GM06990 (cell line): Measurements from ENCODE around the gene SALL2.
A peak's percentile ranks its signal among the peaks of the same experiment; 100 is the strongest.

Experiments
- DNase-seq: peaks from one replicate; pipeline ENCODE4 v3.0.0-alpha.2; 2011; ENCODE audit not compliant: insufficient read length; ENCODE audit errors: extremely low read depth
- H3K27me3 ChIP-seq: replicated peaks from 2 replicates; pipeline ENCODE4 v1.6.0; 2011; ENCODE audit warnings: low read length; ENCODE audit not compliant: control insufficient read depth, insufficient read depth
- H3K36me3 ChIP-seq: 2 replicates; pipeline ENCODE4 v1.5.1; 2011; ENCODE audit warnings: low read length; ENCODE audit not compliant: control insufficient read depth, insufficient read depth
- H3K4me3 ChIP-seq: replicated peaks from 2 replicates; pipeline ENCODE4 v1.5.1; 2011; ENCODE audit warnings: low read depth, mild to moderate bottlenecking, control low read depth, low read length
- TF ChIP-seq, protein P1 (sequence below): IDR thresholded peaks from 2 replicates; pipeline ENCODE4 v1.5.1; 2011; ENCODE audit warnings: low read length, control low read depth, mild to moderate bottlenecking, inconsistent platforms; ENCODE audit not compliant: insufficient read depth, poor library complexity, severe bottlenecking

SALL2 gene

DNA sequence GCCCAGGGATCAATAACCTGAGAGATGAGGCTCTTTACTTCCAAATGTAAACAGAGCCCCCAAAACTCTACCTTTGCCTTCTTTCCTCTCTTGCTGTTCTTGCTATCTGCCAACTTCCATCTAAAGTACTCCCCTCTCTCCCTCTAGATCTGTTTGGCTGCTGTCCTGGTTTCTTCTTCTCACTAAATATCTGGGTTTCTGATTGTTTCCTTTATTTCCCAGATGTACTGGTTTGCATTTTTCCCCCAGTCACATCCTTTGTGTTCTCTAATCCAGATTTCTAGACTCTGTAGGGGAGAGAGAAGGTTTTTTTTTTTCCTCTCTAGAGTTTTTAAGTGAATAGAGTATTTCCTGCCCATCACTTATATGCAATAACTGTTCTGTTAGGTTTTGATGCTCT lies 7.1 kb upstream of the SALL2 start:
- Histone ChIP-seq H3K27me3 (peaks cover 5% of the 10 kb centered on the region), H3K4me3 (no peak overlapping the region), H3K36me3 (no peaks in the 10 kb centered on the region)
- no peak for DNase-seq
- TF ChIP-seq, protein P1, sequence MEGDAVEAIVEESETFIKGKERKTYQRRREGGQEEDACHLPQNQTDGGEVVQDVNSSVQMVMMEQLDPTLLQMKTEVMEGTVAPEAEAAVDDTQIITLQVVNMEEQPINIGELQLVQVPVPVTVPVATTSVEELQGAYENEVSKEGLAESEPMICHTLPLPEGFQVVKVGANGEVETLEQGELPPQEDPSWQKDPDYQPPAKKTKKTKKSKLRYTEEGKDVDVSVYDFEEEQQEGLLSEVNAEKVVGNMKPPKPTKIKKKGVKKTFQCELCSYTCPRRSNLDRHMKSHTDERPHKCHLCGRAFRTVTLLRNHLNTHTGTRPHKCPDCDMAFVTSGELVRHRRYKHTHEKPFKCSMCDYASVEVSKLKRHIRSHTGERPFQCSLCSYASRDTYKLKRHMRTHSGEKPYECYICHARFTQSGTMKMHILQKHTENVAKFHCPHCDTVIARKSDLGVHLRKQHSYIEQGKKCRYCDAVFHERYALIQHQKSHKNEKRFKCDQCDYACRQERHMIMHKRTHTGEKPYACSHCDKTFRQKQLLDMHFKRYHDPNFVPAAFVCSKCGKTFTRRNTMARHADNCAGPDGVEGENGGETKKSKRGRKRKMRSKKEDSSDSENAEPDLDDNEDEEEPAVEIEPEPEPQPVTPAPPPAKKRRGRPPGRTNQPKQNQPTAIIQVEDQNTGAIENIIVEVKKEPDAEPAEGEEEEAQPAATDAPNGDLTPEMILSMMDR: no peak

DNA sequence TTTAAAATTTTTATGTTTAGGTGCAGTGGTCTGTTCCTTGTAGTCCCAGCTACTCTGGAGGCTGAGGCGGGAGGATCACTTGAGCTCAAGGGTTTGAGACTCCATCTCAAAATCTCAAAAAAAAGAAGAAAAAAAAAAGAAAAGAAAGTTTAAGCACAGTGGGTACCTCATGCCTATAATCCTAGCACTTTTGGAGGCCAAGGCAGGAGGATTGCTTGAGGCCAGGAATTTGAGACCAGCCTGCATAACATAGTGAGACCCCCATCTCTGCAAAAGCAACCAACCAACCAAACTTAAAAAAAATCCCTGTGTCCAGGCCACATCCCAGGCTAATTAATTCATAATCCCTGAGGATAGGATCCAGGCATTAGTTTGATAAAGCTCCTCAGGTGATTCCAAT lies 3.4 kb upstream of the SALL2 start:
- H3K36me3 ChIP-seq: no peaks in the 10 kb centered on the region
- DNase-seq: no peak
- TF ChIP-seq, protein P1: no peak
- no peaks in the 10 kb centered on the region for H3K27me3 ChIP-seq
- no peak overlapping the region for H3K4me3 ChIP-seq

DNA sequence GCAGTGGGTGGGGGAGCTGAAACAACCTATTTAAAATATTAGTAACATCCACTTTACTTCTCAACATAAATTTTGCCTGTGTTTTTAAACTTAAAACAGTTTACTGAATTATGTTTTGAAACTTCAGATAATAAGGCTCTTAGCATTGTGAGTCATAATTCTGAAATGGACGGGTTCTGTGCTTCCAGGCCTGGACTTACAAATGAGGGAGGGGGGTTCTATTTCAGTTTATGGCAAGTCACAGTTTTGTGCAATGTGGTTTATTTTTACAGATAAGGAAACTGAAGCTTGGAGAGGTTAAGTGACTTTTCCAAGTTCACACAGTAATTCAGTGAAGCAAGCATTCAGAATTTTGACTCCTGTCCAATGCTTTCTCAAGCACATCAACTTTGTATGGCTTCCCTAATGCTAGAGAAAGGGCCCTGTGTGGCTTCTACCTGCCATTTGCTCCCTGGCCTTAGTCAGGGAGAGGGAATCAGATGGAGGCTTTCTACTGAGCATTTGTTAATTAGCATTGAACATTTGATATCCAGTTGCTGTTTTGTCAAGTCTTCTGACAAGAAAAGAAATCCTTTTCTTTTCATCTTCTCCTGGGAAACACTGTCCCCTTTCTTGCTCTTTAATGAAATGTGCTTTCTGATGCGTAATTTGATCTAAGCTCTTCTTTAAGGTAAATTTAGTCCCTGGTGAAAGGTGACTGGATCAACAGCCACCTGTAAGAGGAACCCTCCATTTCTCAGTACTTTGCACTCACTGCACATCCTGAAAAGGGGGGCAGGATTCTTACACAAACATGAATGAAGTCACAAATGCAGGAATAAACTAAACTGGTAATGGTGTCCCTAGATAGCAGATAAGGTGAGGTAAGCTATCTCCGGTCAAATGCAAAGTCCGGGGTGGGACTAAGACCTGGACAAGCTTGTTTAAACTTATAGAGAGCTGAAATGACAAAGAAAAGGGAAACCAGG lies 2.5 kb upstream of the SALL2 start:
- H3K36me3 ChIP-seq: no peaks in the 10 kb centered on the region
- TF ChIP-seq, protein P1: no peak
- DNase-seq: no peak
- H3K4me3 ChIP-seq: no peak overlapping the region
- no peaks in the 10 kb centered on the region for H3K27me3 ChIP-seq

DNA sequence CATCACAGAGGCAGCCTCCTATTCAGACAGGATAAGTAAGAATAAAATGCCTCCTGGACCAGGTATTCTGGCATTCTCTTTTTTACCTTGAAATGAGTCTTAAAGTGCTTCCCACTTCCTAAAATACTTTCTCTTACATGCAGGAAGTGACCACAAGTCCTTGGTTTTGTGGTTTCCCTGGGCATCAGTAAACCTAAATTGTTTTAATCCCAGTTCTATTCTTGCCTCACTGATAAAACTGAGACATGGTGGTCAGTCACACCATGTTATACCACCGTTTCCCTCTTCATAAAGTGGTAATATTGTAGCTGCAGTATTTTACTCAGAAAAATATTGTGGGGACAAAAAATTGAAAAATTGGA lies 1.2 kb upstream of the SALL2 start:
- DNase-seq: no peak
- Histone ChIP-seq H3K27me3 (no peaks in the 10 kb centered on the region), H3K36me3 (no peaks in the 10 kb centered on the region), H3K4me3 (no peak overlapping the region)
- TF ChIP-seq, protein P1: no peak

DNA sequence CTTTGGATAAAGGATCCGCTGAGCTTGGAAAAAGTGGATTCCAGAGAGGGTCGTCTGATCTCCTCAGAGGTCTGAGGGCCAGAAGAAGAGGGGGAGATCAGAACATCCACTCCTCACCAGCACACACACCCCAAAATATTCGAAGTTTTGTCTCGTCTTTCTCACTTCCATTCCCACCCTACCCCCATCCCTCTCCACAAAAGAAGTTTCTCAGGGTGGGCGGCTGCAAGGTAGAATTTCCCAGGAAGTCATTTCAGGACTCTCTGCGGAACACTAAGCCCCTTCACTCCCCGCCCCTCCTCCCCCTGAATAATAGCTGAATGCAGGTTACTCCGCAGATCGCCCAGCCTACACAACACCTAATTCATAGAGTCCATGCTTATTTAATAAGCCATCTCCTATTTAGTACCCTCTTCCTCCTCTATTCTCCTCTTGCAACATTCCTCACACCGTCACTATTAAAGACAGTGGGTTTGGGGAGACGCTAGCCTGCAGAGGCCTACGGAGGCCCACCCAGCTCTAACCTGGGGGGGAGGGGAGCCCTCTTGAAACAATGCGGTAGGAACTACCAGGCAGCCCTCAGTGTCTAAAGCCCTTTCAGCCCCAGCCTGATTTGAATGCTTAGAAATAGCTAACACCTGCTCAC lies 649 bp upstream of the SALL2 start:
- Histone ChIP-seq H3K27me3 (no peaks in the 10 kb centered on the region), H3K4me3 (peak overlapping the region; percentile 62), H3K36me3 (no peaks in the 10 kb centered on the region)
- no peak for DNase-seq
- TF ChIP-seq, protein P1: no peak
